Measurements from ENCODE around the gene MCRS1. TPM values are rescaled to one million over a fixed set of nuclear protein-coding genes. Genes with fewer than 3 reads are reported as not detected.

Gene MCRS1
- total RNA-seq, 4 donors from 2014 or later, result 20.0 to 81.2 (median 50.4) TPM

- no peaks in the 10 kb centered on the region for H3K27me3 ChIP-seq
- H3K4me3 ChIP-seq, result no peak overlapping the region
- H3K27ac ChIP-seq, result no peak overlapping the region
- H3K36me3 ChIP-seq, result no peaks in the 10 kb centered on the region
- TF ChIP-seq POLR2A (IDR thresholded peaks at IDR 0.05) (peak in 1 of 2 donors; percentile 18), CTCF (IDR thresholded peaks at IDR 0.05) (peak; percentile 55 to 73 (median 68))
- peak; percentile 55 to 64 for DNase-seq
- intact Hi-C loops (cut with DNase I; ENCODE audit: low total_unique reads), result no loop called here
- H3K4me1 ChIP-seq, result no peaks in the 10 kb centered on the region
- no peaks in the 10 kb centered on the region for H3K9me3 ChIP-seq
Measured at GRCh38 chr12:49580572-49581535, 12.9 kb upstream of the MCRS1 start.

GRCh38 chr12:49578471-49579112, 10.7 kb upstream of the MCRS1 start:
- Histone ChIP-seq H3K36me3 (no peaks in the 10 kb centered on the region), H3K27ac (no peak overlapping the region), H3K27me3 (no peaks in the 10 kb centered on the region), H3K4me1 (no peaks in the 10 kb centered on the region), H3K4me3 (no peak overlapping the region), H3K9me3 (no peaks in the 10 kb centered on the region)
- no peak for DNase-seq
- intact Hi-C loops (cut with DNase I; ENCODE audit: low total_unique reads), result no loop called here
- TF ChIP-seq CTCF (IDR thresholded peaks at IDR 0.05) (no peak), POLR2A (IDR thresholded peaks at IDR 0.05) (no peak)

- Histone ChIP-seq H3K36me3 (no peaks in the 10 kb centered on the region), H3K9me3 (no peaks in the 10 kb centered on the region), H3K4me3 (no peak overlapping the region), H3K4me1 (no peaks in the 10 kb centered on the region), H3K27me3 (no peaks in the 10 kb centered on the region), H3K27ac (no peak overlapping the region)
- no peak for DNase-seq
- intact Hi-C loops (cut with DNase I; ENCODE audit: low total_unique reads), result no loop called here
- TF ChIP-seq POLR2A (IDR thresholded peaks at IDR 0.05) (no peak), CTCF (IDR thresholded peaks at IDR 0.05) (no peak)
Measured at GRCh38 chr12:49577589-49578315, 9.8 kb upstream of the MCRS1 start.

GRCh38 chr12:49568442-49569162, 660 bp upstream of the MCRS1 start:
- TF ChIP-seq CTCF (IDR thresholded peaks at IDR 0.05) (no peak), POLR2A (IDR thresholded peaks at IDR 0.05) (no peak)
- Histone ChIP-seq H3K27me3 (no peaks in the 10 kb centered on the region), H3K4me3 (peak overlapping the region; percentile 84 to 98), H3K9me3 (no peaks in the 10 kb centered on the region), H3K27ac (peak overlapping the region; percentile 88 to 95), H3K4me1 (no peaks in the 10 kb centered on the region), H3K36me3 (no peaks in the 10 kb centered on the region)
- intact Hi-C loops (cut with DNase I; ENCODE audit: low total_unique reads), result no loop called here
- no peak for DNase-seq
